ENCODE data around the gene RXRA. TPM values are rescaled to one million over a fixed set of nuclear protein-coding genes. Genes with fewer than 3 reads are reported as not detected.
A peak's percentile ranks its signal among the peaks of the same experiment; 100 is the strongest.

The RXRA gene
- polyA plus RNA-seq, 4 donors: 30.8 to 83.5 (median 41.5) TPM

DNA sequence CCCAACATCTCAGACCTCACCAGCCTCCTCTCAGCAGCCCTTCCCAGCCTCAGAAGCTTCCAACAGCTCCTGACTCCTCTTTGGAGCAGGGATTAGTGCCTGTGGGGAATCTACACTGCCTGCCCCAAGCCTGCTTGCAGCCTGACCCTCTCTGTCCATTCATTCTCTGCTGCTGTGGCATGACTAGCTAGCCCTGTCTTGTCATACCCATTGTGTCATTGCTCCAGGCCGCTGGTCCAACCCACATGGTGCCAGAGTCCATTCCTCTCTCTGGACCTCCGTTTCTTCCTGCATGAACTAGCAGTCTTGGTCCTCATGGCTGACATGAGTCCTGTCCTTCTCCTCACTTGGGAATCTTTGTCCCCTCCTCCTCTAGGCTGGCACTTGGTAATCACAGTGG, 12.8 kb upstream of the RXRA start:
- no peaks in the 10 kb centered on the region for H3K4me1 ChIP-seq (ENCODE audit: control insufficient read depth in 3 of 3, insufficient read depth in 2 of 3, low read depth in 1 of 3, low read length in 2 of 3)
- FAIRE-seq (no peak), DNase-seq (peak in 1 of 2 donors; percentile 77)
- peaks cover 0 to 6% of the 10 kb centered on the region in 2 donors for H3K9me3 ChIP-seq (ENCODE audit: control insufficient read depth in 2 of 2, insufficient read depth in 1 of 2, low read depth in 1 of 2, low read length in 1 of 2)
- H3K27me3 ChIP-seq (ENCODE audit: control insufficient read depth in 3 of 3, insufficient read depth in 3 of 3, low read length in 3 of 3): no peaks in the 10 kb centered on the region
- no peaks in the 10 kb centered on the region for H3K36me3 ChIP-seq (ENCODE audit: control insufficient read depth in 3 of 3, insufficient read depth in 2 of 3, low read depth in 1 of 3, low read length in 3 of 3)
- H3K4me3 ChIP-seq (ENCODE audit: low read depth in 1 of 3, low read length in 3 of 3): no peak overlapping the region
- 23 to 62% (median 43%) methylated on average over 2 of the region's 2 CpGs for WGBS, 3 donors
- no peak overlapping the region for H3K27ac ChIP-seq (ENCODE audit: low read depth in 1 of 3, low read length in 2 of 3)

DNA sequence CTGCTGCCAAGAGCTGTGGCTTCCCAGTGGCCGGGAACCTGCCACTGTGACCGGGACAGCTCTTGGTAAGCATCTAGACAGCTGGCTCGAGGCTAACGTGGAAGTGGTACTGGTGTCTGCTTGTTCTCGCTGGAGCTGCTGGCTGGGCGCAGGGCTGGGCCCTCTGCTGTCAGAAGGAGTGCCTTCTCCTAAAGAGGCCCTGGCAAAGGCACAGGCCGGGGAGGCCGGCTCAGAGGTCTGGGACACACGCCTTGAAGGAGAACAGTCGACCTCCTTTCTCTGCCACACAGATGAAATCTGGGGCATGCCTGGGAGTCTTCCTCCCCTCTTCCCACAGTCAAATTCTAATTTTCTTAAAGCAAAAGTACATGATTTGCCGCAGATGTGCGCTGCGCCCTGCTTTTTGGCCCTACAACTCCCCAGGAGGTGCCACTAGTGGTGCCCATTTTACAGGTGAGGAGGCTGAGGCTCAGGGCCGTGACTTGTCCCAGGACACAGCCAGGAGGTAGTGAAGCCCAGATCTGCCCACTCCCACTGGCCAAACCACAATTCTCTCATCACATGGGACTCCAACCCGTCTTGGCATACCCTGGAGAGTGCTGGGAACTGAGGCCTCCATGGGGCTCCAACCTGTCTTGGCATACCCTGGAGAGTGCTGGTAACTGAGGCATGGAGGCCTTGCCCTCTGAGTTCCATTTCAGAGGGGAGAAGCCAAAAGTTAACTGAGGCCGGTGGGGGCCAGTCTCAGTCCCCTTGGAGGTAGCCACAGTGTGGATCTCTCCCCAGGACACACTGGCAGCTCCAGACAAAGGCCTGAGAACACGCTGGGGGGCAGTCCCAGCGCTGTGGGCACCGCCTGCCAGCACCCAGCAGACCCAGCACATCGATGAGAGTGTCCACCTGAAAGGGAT, 12.0 kb upstream of the RXRA start:
- no peak for FAIRE-seq
- no peaks in the 10 kb centered on the region for H3K27me3 ChIP-seq (ENCODE audit: control insufficient read depth in 3 of 3, insufficient read depth in 3 of 3, low read length in 3 of 3)
- peaks cover 0 to 3% (median 0%) of the 10 kb centered on the region in 3 donors for H3K4me1 ChIP-seq (ENCODE audit: control insufficient read depth in 3 of 3, insufficient read depth in 2 of 3, low read depth in 1 of 3, low read length in 2 of 3)
- no peak for DNase-seq
- no peak overlapping the region for H3K27ac ChIP-seq (ENCODE audit: low read depth in 1 of 3, low read length in 2 of 3)
- 83 to 90% (median 89%) methylated on average over 17 to 20 of the region's 20 CpGs for WGBS, 3 donors
- no peak overlapping the region for H3K4me3 ChIP-seq (ENCODE audit: low read depth in 1 of 3, low read length in 3 of 3)
- H3K36me3 ChIP-seq (ENCODE audit: control insufficient read depth in 3 of 3, insufficient read depth in 2 of 3, low read depth in 1 of 3, low read length in 3 of 3): no peaks in the 10 kb centered on the region
- peaks cover 0 to 6% of the 10 kb centered on the region in 2 donors for H3K9me3 ChIP-seq (ENCODE audit: control insufficient read depth in 2 of 2, insufficient read depth in 1 of 2, low read depth in 1 of 2, low read length in 1 of 2)

DNA sequence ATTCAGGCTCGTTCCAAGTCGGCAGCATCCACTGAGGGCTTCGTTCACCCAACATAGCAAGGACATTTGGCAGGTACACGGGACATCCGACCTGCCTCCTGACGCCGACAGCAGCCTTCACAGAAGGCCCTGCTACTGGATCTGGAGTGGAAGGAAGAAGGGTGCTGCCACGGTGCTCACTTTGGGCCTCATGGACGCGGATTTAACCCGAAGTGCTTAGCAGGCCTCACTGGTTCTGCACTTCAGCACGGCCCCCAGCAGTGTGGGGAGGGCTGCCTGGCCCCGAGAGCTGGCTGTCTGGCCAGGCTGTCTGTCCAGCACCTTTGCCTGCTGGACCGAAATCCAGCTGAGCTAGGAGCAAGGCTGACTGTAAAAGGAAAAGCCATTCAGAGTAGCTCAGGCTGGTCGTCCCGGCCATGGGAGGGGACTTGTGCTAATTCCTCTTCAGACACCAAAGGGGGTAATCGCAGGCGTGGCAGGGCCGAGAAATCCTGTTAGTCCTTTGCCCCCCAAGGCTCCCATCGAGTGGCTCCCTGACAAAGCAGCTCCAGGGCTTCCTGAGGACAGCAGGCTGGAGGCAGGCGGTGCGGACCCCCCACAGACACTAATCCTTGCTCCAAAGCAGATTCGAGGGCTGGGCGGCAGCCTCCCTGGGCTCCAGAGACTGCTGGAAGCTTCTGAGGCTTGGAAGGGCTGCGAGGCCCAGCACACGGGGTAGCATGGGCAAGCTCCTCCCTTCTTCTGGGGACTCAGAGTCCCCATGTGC, 11.1 kb upstream of the RXRA start:
- FAIRE-seq: no peak
- H3K36me3 ChIP-seq (ENCODE audit: control insufficient read depth in 3 of 3, insufficient read depth in 2 of 3, low read depth in 1 of 3, low read length in 3 of 3): no peaks in the 10 kb centered on the region
- WGBS, 3 donors: 84 to 89% (median 87%) methylated on average over 26 of the region's 26 CpGs
- H3K4me1 ChIP-seq (ENCODE audit: control insufficient read depth in 3 of 3, insufficient read depth in 2 of 3, low read depth in 1 of 3, low read length in 2 of 3): peaks cover 0 to 9% (median 0%) of the 10 kb centered on the region in 3 donors
- no peak overlapping the region for H3K27ac ChIP-seq (ENCODE audit: low read depth in 1 of 3, low read length in 2 of 3)
- H3K4me3 ChIP-seq (ENCODE audit: low read depth in 1 of 3, low read length in 3 of 3): no peak overlapping the region
- peaks cover 0 to 6% of the 10 kb centered on the region in 2 donors for H3K9me3 ChIP-seq (ENCODE audit: control insufficient read depth in 2 of 2, insufficient read depth in 1 of 2, low read depth in 1 of 2, low read length in 1 of 2)
- no peaks in the 10 kb centered on the region for H3K27me3 ChIP-seq (ENCODE audit: control insufficient read depth in 3 of 3, insufficient read depth in 3 of 3, low read length in 3 of 3)
- DNase-seq: no peak

DNA sequence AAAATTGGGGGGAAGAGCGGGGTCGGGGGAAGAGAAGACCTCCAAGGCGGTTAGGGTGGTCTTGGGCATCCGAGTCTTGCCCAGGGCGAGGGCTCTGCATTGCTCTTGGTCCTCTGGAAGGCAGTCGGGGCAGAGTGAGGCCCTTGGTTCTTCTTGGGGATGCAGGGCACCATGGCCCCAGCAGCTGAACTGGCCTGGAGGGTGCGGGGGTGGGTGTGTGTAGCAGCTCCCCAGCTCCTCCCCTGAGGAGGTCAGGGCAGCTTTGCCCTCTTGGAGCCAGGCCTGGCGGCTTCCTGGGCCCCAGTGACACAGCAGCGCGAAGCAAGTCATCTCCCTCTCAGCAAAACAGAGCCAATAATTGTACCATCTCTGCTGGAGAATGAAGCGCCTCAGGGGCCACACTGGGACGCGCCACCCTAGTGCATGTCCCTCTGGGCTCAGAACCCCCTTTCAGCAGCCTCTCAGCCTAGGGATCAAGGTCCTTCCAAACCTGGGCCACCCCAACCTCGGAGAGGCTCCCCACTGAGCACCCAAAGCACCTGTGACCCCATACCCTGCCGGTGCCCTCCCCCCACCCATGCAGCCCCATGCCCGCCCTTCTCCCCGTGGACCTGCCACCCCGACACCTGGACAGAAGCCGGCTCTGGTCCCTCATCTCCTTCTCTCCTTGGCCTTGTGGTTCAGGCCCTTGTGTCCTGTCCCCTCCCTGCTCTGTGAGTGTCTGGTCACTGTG, 10.4 kb upstream of the RXRA start:
- WGBS, 3 donors: 83 to 87% (median 85%) methylated on average over 19 of the region's 19 CpGs
- Histone ChIP-seq H3K27me3 (ENCODE audit: control insufficient read depth in 3 of 3, insufficient read depth in 3 of 3, low read length in 3 of 3) (no peaks in the 10 kb centered on the region), H3K36me3 (ENCODE audit: control insufficient read depth in 3 of 3, insufficient read depth in 2 of 3, low read depth in 1 of 3, low read length in 3 of 3) (no peaks in the 10 kb centered on the region), H3K4me1 (ENCODE audit: control insufficient read depth in 3 of 3, insufficient read depth in 2 of 3, low read depth in 1 of 3, low read length in 2 of 3) (peaks cover 0 to 16% (median 0%) of the 10 kb centered on the region in 3 donors), H3K9me3 (ENCODE audit: control insufficient read depth in 2 of 2, insufficient read depth in 1 of 2, low read depth in 1 of 2, low read length in 1 of 2) (peaks cover 0 to 4% of the 10 kb centered on the region in 2 donors), H3K4me3 (ENCODE audit: low read depth in 1 of 3, low read length in 3 of 3) (no peak overlapping the region), H3K27ac (ENCODE audit: low read depth in 1 of 3, low read length in 2 of 3) (no peak overlapping the region)
- no peak for DNase-seq
- FAIRE-seq: no peak

DNA sequence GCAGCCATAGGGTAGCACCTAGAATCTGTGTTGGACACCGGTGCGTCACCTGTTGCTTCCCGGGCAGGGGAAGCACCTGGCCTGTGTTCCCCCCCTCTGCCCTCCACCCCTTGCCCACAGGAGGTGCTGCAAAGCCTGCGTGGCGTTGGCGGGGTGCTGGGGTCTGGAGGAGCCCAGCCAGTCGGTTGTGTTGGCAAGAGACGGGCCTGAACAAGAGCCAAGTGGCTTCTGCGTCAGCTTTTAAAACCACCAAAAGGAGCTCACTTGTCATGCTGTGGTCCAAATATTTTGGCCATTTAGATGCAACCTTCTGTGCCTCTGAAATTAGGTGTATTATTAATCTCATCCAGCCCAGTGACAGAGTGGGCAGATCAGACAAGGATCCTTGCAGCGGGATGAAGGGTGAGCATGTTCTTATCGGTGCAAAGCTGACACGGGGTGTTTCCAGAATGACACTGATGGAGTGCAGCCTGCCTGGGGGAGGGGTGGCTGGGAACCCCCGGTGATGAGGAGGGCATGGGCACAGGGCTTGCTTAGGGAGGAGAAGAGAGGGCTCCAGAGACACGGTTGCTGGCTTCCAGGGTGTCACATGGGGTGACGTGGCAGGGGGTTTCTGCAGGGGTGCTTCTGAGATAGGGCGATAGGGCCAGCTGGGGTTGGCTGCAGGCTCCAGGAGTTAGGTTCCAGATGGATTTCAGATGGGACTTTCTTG, 9.7 kb upstream of the RXRA start:
- Histone ChIP-seq H3K9me3 (ENCODE audit: control insufficient read depth in 2 of 2, insufficient read depth in 1 of 2, low read depth in 1 of 2, low read length in 1 of 2) (peaks cover 0 to 2% of the 10 kb centered on the region in 2 donors), H3K4me3 (ENCODE audit: low read depth in 1 of 3, low read length in 3 of 3) (no peak overlapping the region), H3K36me3 (ENCODE audit: control insufficient read depth in 3 of 3, insufficient read depth in 2 of 3, low read depth in 1 of 3, low read length in 3 of 3) (no peaks in the 10 kb centered on the region), H3K27me3 (ENCODE audit: control insufficient read depth in 3 of 3, insufficient read depth in 3 of 3, low read length in 3 of 3) (no peaks in the 10 kb centered on the region), H3K27ac (ENCODE audit: low read depth in 1 of 3, low read length in 2 of 3) (no peak overlapping the region), H3K4me1 (ENCODE audit: control insufficient read depth in 3 of 3, insufficient read depth in 2 of 3, low read depth in 1 of 3, low read length in 2 of 3) (peaks cover 0 to 23% (median 0%) of the 10 kb centered on the region in 3 donors)
- WGBS, 3 donors: 46 to 63% (median 51%) methylated on average over 16 of the region's 16 CpGs
- DNase-seq: no peak
- no peak for FAIRE-seq

GRCh38 chr9:134317400-134317789, 8.9 kb upstream of the RXRA start:
- Histone ChIP-seq H3K9me3 (ENCODE audit: control insufficient read depth in 2 of 2, insufficient read depth in 1 of 2, low read depth in 1 of 2, low read length in 1 of 2) (peaks cover 0 to 2% of the 10 kb centered on the region in 2 donors), H3K27me3 (ENCODE audit: control insufficient read depth in 3 of 3, insufficient read depth in 3 of 3, low read length in 3 of 3) (no peaks in the 10 kb centered on the region), H3K27ac (ENCODE audit: low read depth in 1 of 3, low read length in 2 of 3) (no peak overlapping the region), H3K4me3 (ENCODE audit: low read depth in 1 of 3, low read length in 3 of 3) (no peak overlapping the region), H3K4me1 (ENCODE audit: control insufficient read depth in 3 of 3, insufficient read depth in 2 of 3, low read depth in 1 of 3, low read length in 2 of 3) (peaks cover 0 to 31% (median 0%) of the 10 kb centered on the region in 3 donors), H3K36me3 (ENCODE audit: control insufficient read depth in 3 of 3, insufficient read depth in 2 of 3, low read depth in 1 of 3, low read length in 3 of 3) (no peaks in the 10 kb centered on the region)
- WGBS, 3 donors: 74 to 75% (median 75%) methylated on average over 15 to 17 of the region's 17 CpGs
- DNase-seq (no peak), FAIRE-seq (no peak)

DNA sequence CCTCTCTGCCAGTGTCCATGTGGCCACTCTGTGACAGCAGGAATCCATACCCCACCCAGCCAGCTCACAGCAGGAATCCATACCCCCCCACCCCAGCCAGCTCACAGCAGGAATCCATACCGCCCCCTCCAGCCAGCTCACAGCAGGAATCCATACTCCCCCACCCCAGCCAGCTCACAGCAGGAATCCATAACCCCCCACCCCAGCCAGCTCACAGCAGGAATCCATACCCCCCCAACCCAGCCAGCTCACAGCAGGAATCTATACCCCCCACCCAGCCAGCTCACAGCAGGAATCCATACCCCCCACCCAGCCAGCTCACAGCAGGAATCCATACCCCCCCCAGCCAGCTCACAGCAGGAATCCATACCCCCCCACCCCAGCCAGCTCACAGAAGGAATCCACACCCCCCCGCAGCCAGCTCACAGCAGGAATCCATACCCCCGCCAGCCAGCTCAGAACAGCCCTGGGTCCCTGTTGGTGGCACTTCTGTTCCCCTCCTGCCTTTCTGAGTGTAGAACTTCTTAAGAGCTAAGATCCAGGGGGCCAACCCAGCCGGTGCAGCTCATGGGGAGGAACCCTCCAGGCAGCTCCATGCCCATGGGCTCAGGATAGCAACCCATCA, 8.4 kb upstream of the RXRA start:
- no peak overlapping the region for H3K4me3 ChIP-seq (ENCODE audit: low read depth in 1 of 3, low read length in 3 of 3)
- FAIRE-seq (no peak), DNase-seq (no peak)
- H3K27ac ChIP-seq (ENCODE audit: low read depth in 1 of 3, low read length in 2 of 3): no peak overlapping the region
- no peaks in the 10 kb centered on the region for H3K27me3 ChIP-seq (ENCODE audit: control insufficient read depth in 3 of 3, insufficient read depth in 3 of 3, low read length in 3 of 3)
- no peaks in the 10 kb centered on the region for H3K36me3 ChIP-seq (ENCODE audit: control insufficient read depth in 3 of 3, insufficient read depth in 2 of 3, low read depth in 1 of 3, low read length in 3 of 3)
- peaks cover 0 to 32% (median 0%) of the 10 kb centered on the region in 3 donors for H3K4me1 ChIP-seq (ENCODE audit: control insufficient read depth in 3 of 3, insufficient read depth in 2 of 3, low read depth in 1 of 3, low read length in 2 of 3)
- peaks cover 0 to 2% of the 10 kb centered on the region in 2 donors for H3K9me3 ChIP-seq (ENCODE audit: control insufficient read depth in 2 of 2, insufficient read depth in 1 of 2, low read depth in 1 of 2, low read length in 1 of 2)
- 74 to 87% (median 81%) methylated on average over 4 of the region's 4 CpGs for WGBS, 3 donors

Data from small intestine (tissue), 7 donors.